HS-27A (cell line): ENCODE results near the gene MARCOL.

Experiments
- DNase-seq: peaks from one replicate; pipeline ENCODE4 v3.0.0-alpha.2; 2012; ENCODE audit warnings: low read depth, missing footprints

Gene MARCOL, protein sequence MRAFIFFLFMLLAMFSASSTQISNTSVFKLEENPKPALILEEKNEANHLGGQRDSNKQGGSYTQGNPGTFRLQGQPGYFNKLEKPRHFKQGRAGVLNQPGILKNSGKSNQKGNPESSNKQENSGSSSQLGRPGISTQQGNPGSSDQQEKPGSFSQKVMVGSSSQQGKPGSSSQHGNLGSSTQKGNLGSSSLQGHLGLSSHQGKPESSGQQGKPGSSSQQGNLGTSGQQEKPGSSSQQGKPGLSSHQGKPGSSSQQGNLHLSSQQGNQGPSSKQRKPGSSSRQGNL

DNA sequence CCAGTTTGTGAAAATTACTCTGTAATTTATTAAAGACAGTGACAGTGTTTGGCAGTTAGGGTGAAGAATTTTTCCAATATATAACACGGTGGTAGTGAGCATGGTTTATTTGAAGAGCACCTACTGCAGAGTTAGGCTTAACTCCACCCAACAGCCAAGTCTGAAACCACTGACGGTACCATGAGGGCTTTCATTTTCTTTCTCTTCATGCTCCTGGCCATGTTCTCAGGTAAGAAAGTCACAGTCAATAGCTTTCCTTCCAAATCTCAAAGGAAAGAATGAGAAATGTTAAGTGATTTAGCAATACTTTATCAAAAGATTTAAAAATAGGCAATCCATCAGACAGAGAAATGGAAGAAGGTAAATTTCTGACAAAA lies at the start of gene MARCOL:
Gene MARCOL (plus strand): TSS at position 108 of the 377 bp plus-strand sequence. CDS start 73 bp downstream, at position 181.
- DNase-seq, result no peak

DNA sequence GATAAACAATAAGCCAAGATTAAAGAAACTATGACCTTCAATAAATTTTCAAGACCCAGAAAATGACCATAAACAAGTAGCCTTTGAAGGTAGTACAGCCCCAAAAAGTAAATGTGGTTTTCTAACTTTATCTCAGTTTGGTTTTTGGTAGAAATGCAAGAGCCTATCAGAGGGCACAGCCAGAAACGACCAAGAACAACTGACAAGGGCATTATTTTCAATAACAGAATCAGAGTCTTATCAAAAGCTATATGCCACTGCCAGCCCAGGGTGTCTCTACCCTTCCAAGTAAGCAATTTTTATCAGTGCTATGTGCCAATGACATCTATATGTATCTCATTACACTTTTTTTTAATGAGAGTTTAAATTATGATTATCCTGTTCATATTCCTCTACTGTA lies 47.3 kb upstream of the MARCOL start:
- DNase-seq, result no peak

DNA sequence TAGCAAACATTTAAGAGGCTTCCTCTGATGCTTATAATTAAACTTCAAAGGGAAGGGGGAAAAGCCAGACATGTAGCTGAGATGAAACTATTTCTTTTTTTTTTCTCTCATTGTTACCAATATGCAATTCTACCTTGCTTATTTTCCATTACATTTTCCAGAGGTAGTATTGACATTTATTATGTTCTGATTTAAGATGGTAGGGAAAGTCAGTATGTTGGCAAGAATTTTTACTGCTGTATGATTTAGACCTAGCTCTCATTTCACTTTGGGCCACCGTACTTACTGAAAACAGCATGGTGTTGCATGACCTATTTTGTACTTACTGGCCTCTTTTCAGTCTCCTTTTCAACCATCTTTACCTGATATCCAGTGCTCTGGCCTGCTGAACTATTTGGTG lies 45.1 kb upstream of the MARCOL start:
- DNase-seq, result no peak

DNA sequence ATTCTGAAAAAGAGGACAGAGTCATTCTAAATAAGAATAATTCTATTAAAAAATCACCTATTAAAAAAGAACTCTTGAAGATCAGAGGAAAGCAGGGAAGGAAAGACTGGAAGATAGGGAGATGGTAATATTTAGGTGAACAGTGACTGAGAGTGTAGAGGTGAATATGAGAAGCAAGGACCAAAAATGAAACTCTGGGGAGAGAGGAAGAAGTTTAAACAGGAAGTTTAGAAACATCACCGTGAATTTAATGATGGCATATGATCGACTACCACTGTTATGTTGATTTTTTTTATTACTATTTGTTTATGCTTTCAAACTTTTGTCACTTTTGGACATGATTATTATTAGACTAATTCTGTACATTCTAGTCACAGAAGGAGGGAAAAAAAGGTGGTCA lies 37.2 kb upstream of the MARCOL start:
- DNase-seq, result no peak

DNA sequence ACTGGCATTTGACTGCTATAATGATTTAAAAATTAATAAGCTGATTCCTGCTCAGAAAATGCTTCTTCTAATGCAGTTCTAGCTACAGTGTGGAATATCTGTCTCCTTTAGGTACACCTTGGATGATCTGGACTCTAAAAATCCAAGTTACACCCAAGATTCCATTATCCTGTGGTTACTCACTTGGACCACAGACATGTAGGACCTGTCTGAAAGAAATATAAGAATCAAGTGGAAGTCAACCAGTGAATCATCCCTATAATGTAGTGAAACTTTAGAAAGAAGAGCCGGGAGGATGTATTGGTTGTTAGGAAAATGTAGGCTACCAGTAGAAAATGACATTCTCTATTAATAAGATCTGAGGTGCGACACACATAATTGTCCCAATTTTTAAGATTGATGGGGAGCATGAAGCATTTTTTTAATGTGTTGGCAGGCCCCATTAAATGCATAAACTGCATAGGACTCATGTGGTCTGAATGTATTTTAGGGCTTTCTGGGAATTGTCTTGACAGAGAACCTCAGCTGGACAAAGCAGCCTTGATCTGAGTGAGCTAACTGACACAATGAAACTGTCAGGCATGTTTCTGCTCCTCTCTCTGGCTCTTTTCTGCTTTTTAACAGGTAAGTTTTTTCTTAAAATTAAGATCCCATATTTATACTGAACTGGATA lies 35.7 kb upstream of the MARCOL start, which contains the start of gene SPINK6:
Gene SPINK6 (plus strand): TSS at position 512 of the 673 bp plus-strand sequence. CDS start 55 bp downstream, at position 567.
- DNase-seq, result no peak

DNA sequence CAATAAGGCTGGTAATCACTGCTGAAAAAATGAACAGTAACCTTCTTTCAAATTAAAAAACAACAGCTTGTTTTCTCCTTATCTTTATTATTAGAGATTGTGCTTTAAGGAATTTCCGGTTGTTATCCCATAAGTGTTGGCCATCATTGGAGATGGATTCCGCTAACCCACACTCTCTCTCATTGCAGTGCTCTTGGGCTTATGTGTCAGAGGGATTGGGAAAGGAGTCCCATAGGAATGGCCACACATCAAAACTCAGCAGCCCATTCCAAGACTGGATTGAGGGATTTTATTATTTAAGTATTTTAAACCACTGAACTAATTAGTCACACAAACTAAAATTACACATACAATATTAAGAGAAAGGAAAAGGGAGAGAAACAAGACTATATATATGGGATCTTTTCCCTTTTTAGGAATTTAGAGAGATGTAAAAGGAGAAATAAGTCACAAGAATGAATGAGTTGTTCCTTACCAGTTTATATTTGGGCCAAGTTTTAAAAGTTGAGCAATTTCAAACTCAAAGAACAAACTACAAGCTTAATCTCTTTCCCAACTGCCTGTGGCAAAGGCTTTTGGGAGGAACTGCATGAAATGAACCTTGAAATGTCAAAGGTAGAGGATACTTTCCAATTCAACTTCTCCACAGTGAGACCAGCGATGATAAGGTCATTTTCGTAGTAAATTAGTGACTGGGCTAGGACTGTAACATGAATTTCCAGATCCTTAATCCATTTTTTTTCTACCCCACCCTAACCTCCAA lies 33.1 kb upstream of the MARCOL start:
- no peak for DNase-seq

DNA sequence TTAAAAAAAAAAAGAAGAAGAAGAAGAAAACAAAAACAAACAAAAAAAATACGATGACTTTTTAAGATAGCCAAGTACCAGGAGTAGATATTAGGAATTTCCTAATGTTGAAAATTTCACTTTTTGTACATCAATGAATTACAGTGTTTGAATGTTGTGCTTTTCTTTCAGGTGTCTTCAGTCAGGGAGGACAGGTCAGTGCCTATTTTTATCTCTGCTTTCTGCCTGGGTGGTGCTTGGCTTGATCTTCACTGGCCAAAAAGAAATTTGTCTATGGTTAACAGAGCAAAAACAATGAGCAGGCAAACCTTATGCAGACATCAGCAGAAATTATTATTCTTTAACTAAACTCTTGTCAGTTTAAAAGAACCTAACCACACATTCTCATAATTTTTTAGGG lies 32.5 kb upstream of the MARCOL start:
- no peak for DNase-seq

DNA sequence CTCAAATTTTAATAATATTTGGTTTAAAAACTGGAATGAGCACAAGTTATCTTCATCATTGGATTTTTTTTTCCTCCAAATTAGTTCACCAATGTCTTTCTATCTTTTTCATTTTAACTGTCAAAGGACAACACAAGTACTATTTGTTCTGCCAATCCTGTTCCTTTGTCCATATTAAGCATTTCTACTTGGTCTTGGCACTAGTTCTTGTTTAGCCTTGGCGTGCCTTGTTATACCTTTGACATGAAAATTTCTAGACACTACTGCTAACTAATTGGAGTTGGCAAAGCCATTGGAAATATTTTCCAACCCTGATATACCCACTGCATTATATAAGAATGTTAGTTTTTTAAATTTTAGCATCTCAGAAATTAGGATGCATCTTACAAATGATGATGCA lies 31.7 kb upstream of the MARCOL start:
- no peak for DNase-seq

DNA sequence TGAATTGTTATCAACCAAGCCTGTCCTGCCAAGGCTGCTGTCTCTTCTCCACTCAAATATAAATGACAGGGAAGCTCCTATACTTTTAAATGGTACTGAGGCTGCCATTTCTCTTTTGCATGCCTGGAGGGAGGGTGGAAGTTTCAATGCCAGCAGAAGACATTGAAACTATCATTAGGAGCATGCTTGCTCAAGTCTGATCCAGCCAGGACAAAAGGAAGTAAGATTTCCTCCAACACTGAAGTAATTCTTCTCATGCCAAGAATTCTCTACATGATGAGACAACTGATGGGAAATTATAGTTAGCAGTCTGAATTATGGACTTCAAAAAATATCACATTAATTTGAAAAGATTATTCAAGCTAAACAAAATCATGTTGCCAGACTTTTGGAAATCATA lies 30.1 kb upstream of the MARCOL start:
- no peak for DNase-seq

DNA sequence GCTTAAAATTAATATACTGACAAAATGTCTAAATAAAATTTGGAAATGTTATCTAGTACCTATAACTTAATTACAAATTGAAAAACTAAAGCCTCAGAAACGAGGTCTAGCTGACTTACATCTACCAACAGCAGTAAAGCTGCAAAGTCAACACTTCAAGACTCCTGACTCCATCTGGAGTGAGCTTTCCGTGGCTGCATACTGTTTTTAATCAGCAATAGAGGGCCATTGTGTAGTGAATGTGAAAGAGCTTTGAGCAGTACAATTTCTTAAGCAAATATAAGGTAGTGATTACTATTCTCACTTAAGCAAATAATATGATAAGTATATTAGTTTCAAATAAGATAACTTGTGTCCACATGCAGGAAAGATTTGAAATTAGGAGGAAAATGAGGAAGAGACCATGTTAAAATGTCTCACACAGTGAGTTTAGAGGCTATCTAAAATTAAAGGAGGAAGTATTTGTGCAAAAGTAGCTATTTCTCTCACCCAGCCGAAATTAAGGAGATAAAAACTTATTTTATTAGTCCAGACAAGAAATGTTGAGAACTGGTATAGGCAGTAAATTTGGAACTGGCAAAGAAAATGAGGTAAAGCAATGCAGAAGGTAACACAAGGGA lies 29.1 kb upstream of the MARCOL start:
- no peak for DNase-seq

DNA sequence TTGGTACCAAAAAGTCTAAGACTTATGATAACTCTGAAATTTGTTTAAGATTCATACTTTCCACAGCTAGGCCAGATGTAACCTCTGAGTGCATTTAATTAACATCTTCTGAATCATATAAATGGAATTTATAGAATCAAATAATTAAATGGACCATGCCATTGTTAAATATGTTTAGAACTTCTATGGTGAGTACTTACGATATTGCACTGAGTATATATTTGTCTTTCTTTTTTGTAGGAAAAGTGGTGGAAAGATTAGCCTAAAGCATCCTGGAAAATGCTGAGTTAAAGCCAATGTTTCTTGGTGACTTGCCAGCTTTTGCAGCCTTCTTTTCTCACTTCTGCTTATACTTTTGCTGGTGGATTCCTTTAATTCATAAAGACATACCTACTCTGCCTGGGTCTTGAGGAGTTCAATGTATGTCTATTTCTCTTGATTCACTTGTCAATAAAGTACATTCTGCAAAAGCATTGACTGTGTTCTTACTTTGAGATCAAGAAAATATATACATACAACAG lies 23.6 kb upstream of the MARCOL start:
- no peak for DNase-seq

DNA sequence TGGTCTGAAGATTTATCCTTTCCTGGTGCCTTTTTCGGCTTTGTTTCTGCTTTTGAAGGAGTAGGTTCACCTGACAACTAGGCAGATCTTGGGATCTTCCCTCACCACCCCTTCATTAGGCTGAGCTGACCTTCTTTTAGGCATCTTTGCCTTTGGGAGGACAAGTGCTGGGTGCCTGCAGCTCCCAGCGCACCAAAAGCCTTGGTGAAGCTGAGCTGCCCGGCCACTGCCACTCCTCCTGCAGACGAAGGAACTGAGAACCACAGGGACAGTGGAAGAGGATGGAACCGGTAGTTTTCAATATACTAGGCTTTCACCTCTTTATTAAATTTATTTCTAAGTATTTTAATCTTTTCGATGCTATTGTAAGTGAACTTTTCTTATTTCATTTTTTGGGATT lies 16.8 kb upstream of the MARCOL start:
- no peak for DNase-seq

DNA sequence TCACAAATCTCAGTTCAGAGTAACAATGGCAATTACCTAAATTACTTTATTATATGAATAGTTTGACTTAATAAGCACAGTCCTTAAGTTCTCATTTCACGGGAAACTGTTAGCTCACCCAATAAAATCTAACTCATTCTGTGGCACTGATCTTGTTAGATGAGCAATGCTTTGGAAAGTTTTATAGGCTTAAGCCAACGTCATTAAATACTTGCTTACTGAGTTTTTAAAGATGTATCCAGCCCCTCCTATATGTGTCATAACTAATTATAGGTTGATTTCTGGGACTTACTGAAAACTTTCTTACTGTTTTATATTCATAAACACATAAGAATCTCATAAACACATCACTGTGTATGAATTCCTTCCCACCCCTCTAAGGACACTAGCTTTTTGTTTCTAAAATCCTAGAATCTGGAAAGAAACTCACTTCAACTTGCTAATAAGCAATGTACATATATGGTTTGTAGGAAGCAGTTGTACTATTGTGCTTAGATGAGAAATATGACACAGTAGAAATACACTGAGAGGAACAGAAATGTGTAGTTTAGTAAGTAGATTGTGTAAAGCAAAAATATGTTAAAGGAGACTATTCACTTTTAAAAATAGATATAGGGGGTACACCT lies 14.1 kb upstream of the MARCOL start:
- DNase-seq, result no peak

DNA sequence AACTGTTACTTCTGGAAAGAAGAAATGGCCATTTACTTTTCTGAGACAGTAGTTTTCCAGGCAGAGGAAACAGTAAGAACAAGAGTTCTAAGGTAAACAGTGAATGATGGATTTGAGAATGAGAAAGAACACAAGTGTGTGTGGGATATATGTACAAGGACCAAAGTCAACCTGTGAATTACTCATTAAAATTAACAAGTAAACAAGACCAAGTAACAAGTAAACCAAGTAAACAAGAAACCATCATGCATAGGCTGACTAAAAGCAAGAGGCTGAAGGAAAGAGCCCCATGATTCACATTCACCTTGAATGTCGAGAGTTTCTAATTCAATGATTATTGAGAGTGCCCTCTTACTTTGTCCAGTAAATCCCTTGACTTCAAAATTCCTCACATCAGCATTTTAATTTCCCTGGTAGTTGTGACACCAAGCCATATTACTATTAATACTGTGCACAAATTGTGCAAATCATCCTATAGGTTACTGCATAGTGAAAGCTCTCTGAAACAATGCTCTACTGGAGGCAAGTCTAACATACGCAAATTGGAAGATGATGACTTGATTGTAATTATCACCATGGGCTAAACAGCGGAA lies 9.8 kb upstream of the MARCOL start:
- no peak for DNase-seq

DNA sequence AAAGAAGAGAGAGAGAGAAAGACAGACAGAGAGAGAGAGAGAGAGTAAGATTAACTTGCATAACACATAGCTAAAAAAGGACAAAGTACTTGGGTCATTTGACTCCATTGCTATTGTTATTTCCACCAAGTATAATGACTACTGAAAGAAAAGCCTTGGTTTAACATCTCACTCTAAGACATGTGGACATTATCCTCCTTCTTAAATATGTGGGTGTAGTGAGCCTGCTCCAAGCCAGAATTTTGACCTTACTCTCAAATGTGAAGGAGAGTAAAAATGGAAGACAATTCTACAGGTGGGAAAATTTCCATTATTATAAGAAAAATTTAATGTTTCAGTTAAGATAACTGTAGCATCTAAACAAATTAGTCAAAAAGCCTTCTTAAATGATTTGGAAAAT lies 8.5 kb upstream of the MARCOL start:
- no peak for DNase-seq

DNA sequence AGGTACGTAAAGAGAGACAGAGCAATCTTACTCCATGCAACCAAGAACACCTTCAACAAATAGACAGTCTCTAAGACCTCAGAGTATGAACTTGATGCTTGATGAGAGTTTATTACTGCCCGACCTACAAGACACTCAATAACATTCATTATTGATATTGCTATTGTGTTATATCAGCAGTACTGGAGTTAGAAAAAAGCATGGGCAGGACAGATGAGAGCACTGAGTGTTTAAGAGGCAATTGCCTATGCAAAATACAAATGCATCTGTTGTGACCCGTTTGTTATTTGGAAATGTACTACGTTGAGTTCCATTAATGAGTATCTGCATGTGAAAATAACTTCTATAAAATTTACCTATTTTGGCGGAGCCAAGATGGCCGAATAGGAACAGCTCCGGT lies 8.1 kb upstream of the MARCOL start:
- DNase-seq, result no peak

DNA sequence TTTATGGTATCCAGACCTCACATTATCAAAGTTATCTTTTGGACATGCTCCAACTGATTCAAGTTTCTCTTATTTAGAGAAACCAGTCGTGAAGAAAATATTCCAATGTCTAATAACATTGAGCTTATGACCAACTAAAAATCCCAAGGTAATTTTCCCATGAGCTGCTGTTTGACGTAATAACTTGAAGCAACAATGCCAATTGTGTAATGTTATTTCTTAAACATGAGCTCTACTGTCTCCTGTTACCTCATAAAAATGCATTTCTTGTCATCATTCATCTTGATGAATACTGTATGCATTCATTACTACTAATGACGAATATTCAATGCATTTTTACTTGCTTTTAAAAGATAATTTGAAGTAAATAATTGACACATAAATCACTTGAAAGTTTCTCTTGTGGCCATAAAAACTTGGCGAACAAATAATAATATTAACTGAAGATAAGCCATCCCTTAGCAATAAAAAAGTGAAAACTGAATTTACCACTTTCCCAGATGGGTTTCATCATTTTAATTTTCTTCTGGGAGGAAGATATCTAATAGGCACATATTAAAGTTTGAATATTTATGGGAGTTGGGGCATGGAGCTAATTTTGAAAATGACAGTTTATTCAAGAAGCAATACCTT lies 424 bp upstream of the MARCOL start:
- DNase-seq, result no peak

DNA sequence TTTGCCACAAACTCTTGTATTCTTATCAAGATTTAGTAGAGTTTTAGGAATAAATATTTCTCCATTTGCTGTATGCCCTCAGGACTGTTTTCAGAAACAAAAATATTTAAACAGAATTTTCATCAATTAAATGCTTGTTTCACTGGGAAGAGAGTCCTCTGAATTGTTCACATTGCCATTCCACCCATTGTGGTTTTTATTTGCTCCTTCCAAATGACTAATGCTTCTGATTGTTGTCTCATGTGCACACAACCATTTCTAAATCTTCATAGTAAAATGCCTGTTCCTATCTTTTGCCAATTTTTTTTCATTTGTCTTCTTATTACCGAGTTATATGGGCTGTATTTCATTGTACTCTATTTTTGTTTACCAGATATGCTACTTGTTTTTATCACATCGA lies 10.6 kb downstream of the MARCOL start:
- DNase-seq, result no peak

DNA sequence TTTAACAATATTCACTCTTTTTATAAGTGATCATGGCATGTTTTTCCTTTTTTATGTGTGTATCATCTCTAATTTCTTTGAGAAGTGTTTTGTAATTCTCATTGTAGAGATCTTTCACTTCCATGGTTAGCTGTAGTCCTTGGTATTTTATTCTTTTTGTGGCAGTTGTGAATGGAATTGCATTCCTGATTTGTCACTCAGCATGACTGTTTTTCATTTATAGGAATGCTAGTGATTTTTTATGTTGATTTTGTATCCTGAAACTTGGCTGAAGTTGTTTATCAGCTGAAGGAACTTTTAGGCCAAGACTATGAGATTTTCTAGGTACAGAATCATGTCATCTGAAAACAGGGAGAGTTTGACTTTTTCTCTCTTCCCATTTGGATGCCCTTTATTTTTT lies 17.1 kb downstream of the MARCOL start:
- no peak for DNase-seq

DNA sequence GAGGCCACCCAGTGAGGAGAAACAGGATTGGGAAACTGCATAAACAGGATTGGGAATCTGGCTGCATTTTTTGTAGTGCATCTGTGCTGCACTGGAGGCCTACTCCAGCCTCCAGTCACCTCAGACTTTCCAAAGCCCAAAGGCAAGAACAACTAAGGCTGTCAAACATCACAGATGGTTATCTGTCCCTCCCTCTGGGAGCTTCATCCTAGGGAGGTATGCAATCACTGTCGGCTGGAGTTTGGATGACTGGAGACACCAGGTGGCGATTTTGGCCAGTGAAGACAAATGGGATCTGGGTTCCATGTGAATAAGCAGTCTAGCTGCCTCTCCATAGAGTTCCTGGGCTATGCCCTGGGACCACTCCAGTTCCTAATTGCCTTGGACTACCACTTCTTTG lies 21.0 kb downstream of the MARCOL start:
- DNase-seq, result no peak

DNA sequence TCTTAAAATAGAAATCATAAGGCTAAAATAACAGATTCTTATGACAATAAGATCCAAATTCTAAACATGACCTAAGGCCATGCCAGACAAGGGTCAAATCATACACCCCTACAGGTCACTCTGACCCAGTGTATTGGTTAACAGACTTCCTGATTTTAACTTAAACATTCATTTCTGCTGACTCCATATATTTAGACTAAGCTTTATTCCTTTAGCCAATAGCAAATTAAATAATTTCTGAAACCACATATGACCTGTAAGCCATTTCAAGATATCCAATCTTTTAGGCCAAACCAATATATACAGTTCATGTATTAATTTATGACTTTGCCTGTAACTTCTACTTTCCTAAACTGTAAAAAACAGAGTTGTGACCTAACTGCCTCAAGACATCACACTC lies 22.9 kb downstream of the MARCOL start:
- DNase-seq, result no peak
